ENCODE results near the gene SLFN11.
"Not testable (repeated sequence)": the region's sequence is repeated elsewhere in the genome, so short reads cannot be mapped to it uniquely, and the experiment has no call there.

The SLFN11 gene, protein sequence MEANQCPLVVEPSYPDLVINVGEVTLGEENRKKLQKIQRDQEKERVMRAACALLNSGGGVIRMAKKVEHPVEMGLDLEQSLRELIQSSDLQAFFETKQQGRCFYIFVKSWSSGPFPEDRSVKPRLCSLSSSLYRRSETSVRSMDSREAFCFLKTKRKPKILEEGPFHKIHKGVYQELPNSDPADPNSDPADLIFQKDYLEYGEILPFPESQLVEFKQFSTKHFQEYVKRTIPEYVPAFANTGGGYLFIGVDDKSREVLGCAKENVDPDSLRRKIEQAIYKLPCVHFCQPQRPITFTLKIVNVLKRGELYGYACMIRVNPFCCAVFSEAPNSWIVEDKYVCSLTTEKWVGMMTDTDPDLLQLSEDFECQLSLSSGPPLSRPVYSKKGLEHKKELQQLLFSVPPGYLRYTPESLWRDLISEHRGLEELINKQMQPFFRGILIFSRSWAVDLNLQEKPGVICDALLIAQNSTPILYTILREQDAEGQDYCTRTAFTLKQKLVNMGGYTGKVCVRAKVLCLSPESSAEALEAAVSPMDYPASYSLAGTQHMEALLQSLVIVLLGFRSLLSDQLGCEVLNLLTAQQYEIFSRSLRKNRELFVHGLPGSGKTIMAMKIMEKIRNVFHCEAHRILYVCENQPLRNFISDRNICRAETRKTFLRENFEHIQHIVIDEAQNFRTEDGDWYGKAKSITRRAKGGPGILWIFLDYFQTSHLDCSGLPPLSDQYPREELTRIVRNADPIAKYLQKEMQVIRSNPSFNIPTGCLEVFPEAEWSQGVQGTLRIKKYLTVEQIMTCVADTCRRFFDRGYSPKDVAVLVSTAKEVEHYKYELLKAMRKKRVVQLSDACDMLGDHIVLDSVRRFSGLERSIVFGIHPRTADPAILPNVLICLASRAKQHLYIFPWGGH

DNA sequence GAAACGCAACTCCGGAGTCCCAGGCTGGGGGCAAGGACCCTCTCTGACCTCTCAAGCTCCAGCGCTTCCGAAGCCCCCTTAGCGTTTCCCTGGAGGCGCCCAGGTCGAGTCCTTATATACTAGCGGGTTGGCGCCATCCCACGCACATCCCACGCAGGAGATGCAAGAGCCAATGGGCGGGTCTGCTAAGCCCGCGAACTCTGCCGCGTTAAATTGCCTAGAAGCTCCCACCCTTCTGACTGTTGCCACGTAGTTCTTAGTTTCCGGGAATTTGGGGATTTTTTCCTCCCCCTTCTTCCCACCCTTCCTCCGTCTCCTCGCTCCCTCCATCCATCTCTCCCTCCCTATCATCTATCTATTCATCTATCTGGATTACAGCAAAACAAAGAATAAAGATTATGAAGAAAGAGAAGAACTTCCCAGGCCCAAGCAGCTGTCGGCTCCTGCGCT lies at the start of gene SLFN11:
TSS of gene SLFN11 (minus strand) at position 88 of the 450 bp plus-strand sequence. CDS start 9,814 bp downstream, outside the sequence.
- peak within 1 kb of the TSS; percentile 78 for H3K27ac ChIP-seq
- TF ChIP-seq, protein P1, sequence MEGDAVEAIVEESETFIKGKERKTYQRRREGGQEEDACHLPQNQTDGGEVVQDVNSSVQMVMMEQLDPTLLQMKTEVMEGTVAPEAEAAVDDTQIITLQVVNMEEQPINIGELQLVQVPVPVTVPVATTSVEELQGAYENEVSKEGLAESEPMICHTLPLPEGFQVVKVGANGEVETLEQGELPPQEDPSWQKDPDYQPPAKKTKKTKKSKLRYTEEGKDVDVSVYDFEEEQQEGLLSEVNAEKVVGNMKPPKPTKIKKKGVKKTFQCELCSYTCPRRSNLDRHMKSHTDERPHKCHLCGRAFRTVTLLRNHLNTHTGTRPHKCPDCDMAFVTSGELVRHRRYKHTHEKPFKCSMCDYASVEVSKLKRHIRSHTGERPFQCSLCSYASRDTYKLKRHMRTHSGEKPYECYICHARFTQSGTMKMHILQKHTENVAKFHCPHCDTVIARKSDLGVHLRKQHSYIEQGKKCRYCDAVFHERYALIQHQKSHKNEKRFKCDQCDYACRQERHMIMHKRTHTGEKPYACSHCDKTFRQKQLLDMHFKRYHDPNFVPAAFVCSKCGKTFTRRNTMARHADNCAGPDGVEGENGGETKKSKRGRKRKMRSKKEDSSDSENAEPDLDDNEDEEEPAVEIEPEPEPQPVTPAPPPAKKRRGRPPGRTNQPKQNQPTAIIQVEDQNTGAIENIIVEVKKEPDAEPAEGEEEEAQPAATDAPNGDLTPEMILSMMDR (IDR thresholded peaks at IDR 0.05), result no peak
- TF ChIP-seq ZFX (IDR thresholded peaks at IDR 0.05; ENCODE audit: borderline replicate concordance), result no peak

GRCh38 chr17:35421069-35421468 lies 47.6 kb upstream of the SLFN11 start:
- not testable (repeated sequence) for H3K27ac ChIP-seq

- TF ChIP-seq, protein P1 (IDR thresholded peaks at IDR 0.05), result no peak
- TF ChIP-seq ZFX (IDR thresholded peaks at IDR 0.05; ENCODE audit: borderline replicate concordance), result no peak
- H3K27ac ChIP-seq, result no peak overlapping the region
These were observed 43.2 kb upstream of the SLFN11 start for GRCh38 chr17:35416659-35417058.

- not testable (repeated sequence) for H3K27ac ChIP-seq
These were observed 41.3 kb upstream of the SLFN11 start for GRCh38 chr17:35414707-35415106.

GRCh38 chr17:35414247-35414646 lies 40.8 kb upstream of the SLFN11 start:
- H3K27ac ChIP-seq, result no peak overlapping the region
- TF ChIP-seq, protein P1 (IDR thresholded peaks at IDR 0.05), result no peak
- no peak for TF ChIP-seq ZFX (IDR thresholded peaks at IDR 0.05; ENCODE audit: borderline replicate concordance)

GRCh38 chr17:35407531-35407930 lies 34.1 kb upstream of the SLFN11 start:
- TF ChIP-seq, protein P1 (IDR thresholded peaks at IDR 0.05), result no peak
- TF ChIP-seq ZFX (IDR thresholded peaks at IDR 0.05; ENCODE audit: borderline replicate concordance), result no peak
- no peak overlapping the region for H3K27ac ChIP-seq

GRCh38 chr17:35406568-35406967 lies 33.1 kb upstream of the SLFN11 start:
- TF ChIP-seq, protein P1 (IDR thresholded peaks at IDR 0.05), result no peak

GRCh38 chr17:35404360-35404759 lies 30.9 kb upstream of the SLFN11 start:
- TF ChIP-seq ZFX (IDR thresholded peaks at IDR 0.05; ENCODE audit: borderline replicate concordance), result no peak
- TF ChIP-seq, protein P1 (IDR thresholded peaks at IDR 0.05), result no peak
- H3K27ac ChIP-seq, result no peak overlapping the region

More at GRCh38 chr17:35406568-35406967, 33.1 kb upstream of the SLFN11 start:
- H3K27ac ChIP-seq, result no peak overlapping the region

GRCh38 chr17:35393783-35394182 lies 20.4 kb upstream of the SLFN11 start:
- H3K27ac ChIP-seq, result not testable (repeated sequence)

Data from 22Rv1 (cell line).